Prostate gland (tissue), 2 donors: ENCODE results near the gene ZNF148. TPM values are rescaled to one million over a fixed set of nuclear protein-coding genes. Genes with fewer than 3 reads are reported as not detected.

ENCODE experiments used
- DNase-seq: peaks from one replicate; pipeline ENCODE4 v3.0.0-alpha.2; 2019; ENCODE audit warnings: low spot score
- H3K27ac ChIP-seq, 2 donors: fragments of 200-600 bp; sonication (generic); 2 replicates each; pipeline ENCODE4 v1.5.1; 2017 to 2019
- H3K27me3 ChIP-seq: fragments of 200-600 bp; sonication (generic); replicated peaks from 2 replicates; pipeline ENCODE4 v1.5.1; 2019; ENCODE audit not compliant: insufficient read depth
- H3K36me3 ChIP-seq, 2 donors: fragments of 200-600 bp; sonication (generic); 1 replicate in 1 of 2; 2 replicates in 1 of 2; pipeline versions ENCODE4 v1.5.1 to v1.8.1; 2017 to 2019
- H3K4me1 ChIP-seq: fragments of 200-600 bp; sonication (generic); replicated peaks from 2 replicates; pipeline ENCODE4 v1.5.1; 2019
- H3K4me3 ChIP-seq, 2 donors: fragments of 200-600 bp; sonication (generic); 2 replicates each; pipeline ENCODE4 v1.5.1; 2017 to 2019
- H3K9me3 ChIP-seq: fragments of 200-600 bp; sonication (generic); 2 replicates; pipeline ENCODE4 v1.5.1; 2017
- POLR2A ChIP-seq: fragments of 450-650 bp; IDR thresholded peaks from one replicate; pipeline ENCODE4 v1.6.1; 2016; ENCODE audit warnings: antibody characterized with exemption, mild to moderate bottlenecking
- POLR2AphosphoS5 ChIP-seq: sonication (generic); formaldehyde crosslinking; IDR thresholded peaks from one replicate; pipeline ENCODE4 v1.6.1; 2017; ENCODE audit warnings: antibody characterized with exemption
- WGBS: methylation state at CpG from one replicate; pipeline ENCODE4 v1.1.5; 2018; 5-methylcytosine and 5-hydroxymethylcytosine counted together
- intact Hi-C: fragments of 100-400 bp; cut with DNase I; formaldehyde crosslinking; loops from one replicate; pipeline ENCODE4 v1.14.2; 2022
- total RNA-seq, 2 donors: library from RNA; depleted of rRNA; stranded (reverse); fragments of >200 nt; gene quantifications; one replicate each; pipeline ENCODE4 v1.1.0, GENCODE V29; 2016
- TF ChIP-seq, protein P1 (sequence below), 4 experiments: fragments of 200-600 bp in 2 of 4; fragments of 450-650 bp in 2 of 4; sonication (generic) in 2 of 4; IDR thresholded peaks; 1 replicate in 3 of 4; 2 replicates in 1 of 4; pipeline ENCODE4 v1.5.1; 2016 to 2019; ENCODE audit warnings: antibody characterized with exemption in 4 of 4, mild to moderate bottlenecking in 2 of 4, moderate library complexity in 2 of 4

The ZNF148 gene
- total RNA-seq, 2 donors from 2014 or later = 26.9 to 28.5 TPM

DNA sequence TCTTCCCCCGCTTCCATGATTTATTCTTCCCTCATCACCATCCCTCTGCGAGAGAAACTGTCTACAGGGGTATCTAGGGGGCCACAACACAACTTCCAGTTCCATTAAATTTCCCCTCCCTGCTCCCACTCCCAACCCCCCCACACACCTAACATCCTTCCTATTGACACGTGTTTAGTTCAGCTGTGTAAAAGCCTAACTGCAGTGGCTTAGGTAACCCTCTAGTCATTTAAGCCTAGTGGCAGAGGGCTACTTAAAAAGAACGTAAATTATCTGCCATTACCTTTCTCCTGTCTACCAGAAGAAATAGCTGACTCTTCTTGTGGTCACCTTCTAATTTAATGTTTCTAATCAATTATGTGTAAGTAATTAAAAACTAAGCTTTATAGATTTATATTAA is 56.3 kb downstream of the ZNF148 start:
- Histone ChIP-seq H3K4me1 (no peaks in the 10 kb centered on the region), H3K4me3 (no peak overlapping the region), H3K36me3 (no peaks in the 10 kb centered on the region), H3K9me3 (no peaks in the 10 kb centered on the region), H3K27me3 (no peaks in the 10 kb centered on the region), H3K27ac (no peak overlapping the region)
- DNase-seq = no peak
- WGBS = 87% methylated on average over 4 of the region's 4 CpGs
- TF ChIP-seq POLR2A (no peak), POLR2AphosphoS5 (no peak)
- TF ChIP-seq, protein P1, sequence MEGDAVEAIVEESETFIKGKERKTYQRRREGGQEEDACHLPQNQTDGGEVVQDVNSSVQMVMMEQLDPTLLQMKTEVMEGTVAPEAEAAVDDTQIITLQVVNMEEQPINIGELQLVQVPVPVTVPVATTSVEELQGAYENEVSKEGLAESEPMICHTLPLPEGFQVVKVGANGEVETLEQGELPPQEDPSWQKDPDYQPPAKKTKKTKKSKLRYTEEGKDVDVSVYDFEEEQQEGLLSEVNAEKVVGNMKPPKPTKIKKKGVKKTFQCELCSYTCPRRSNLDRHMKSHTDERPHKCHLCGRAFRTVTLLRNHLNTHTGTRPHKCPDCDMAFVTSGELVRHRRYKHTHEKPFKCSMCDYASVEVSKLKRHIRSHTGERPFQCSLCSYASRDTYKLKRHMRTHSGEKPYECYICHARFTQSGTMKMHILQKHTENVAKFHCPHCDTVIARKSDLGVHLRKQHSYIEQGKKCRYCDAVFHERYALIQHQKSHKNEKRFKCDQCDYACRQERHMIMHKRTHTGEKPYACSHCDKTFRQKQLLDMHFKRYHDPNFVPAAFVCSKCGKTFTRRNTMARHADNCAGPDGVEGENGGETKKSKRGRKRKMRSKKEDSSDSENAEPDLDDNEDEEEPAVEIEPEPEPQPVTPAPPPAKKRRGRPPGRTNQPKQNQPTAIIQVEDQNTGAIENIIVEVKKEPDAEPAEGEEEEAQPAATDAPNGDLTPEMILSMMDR (IDR thresholded peaks at IDR 0.05) = no peak
- intact Hi-C loops = no loop called here

DNA sequence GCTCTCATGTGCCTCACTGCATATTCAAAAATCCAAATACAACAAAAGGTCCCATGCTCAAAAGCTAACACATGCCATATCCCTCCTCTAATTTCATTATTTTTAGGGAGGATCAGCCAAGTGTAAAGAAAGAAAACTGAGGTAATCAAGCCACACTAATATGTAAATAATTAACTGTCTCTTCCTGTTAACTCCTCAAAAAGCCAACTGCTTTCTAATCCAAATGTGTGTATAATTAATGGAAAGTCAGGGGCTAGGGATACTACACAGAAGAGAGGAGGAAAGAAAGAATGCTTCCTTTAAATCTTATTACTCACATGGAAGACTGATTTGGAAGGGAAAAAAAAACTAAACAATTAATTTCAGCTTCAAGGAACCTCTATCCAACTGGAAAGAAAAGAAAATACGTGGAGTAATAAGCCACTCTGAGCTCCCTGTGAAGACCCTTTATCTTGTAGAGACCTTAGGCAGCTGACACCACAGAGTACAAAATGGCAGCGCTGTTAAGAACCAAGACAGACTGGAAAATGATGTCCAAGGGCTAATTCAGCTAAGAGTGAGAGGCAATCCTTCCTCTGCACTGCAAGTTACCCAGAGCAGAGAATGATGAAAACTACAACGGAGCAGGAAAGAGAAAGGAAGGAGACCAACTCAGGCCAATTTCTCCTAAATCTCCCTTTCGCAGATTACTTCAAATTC is 56.8 kb downstream of the ZNF148 start:
- H3K9me3 ChIP-seq = no peaks in the 10 kb centered on the region
- no peak overlapping the region for H3K27ac ChIP-seq
- TF ChIP-seq POLR2AphosphoS5 (no peak), POLR2A (no peak)
- TF ChIP-seq, protein P1 (IDR thresholded peaks at IDR 0.05) = no peak
- WGBS = 93% methylated on average over 4 of the region's 4 CpGs
- no peaks in the 10 kb centered on the region for H3K36me3 ChIP-seq
- no peaks in the 10 kb centered on the region for H3K4me1 ChIP-seq
- no peaks in the 10 kb centered on the region for H3K27me3 ChIP-seq
- DNase-seq = no peak
- intact Hi-C loops = no loop called here
- no peak overlapping the region for H3K4me3 ChIP-seq

DNA sequence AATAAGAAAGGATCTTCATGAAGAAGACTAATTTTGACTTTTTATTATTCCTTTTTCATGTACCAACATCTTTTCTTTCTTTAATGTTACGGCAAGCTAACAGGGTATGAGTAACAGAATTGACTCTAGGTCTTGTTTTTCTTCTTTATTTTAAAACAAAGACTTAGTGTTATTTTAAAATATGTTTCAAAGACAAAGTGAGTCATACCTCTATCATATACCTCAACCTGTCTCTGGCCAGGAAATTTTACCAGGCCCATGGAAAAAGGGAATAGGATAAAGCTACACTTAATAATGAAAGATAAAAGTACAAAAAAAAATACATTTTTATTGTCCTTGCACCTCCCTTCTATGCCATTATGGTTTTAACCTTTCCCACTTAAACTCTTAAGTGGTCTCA is 57.4 kb downstream of the ZNF148 start:
- TF ChIP-seq POLR2AphosphoS5 (no peak), POLR2A (no peak)
- TF ChIP-seq, protein P1 (IDR thresholded peaks at IDR 0.05) = no peak
- WGBS = 95% methylated on average over 1 of the region's 1 CpG
- no peaks in the 10 kb centered on the region for H3K27me3 ChIP-seq
- no peaks in the 10 kb centered on the region for H3K4me1 ChIP-seq
- no peak overlapping the region for H3K27ac ChIP-seq
- no peaks in the 10 kb centered on the region for H3K9me3 ChIP-seq
- no peaks in the 10 kb centered on the region for H3K36me3 ChIP-seq
- no peak overlapping the region for H3K4me3 ChIP-seq
- intact Hi-C loops = no loop called here
- no peak for DNase-seq

DNA sequence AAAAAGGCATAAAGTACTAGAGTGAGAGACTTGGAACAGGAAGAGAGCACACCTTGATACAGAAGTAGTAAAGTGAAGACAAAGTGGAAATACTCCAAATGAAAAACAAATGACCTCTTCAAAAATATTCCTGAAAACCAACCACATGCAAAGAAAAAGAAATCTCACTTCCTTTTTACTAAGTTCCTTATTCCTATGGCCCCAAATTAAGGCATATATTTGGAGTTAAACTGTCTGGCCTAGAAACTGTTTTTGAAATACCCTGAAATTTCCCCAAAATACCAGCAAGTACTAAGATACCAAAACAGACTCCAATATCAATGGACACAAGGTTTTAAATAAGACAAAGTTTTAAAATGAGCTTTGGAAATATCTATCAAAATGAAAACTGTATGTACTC is 58.2 kb downstream of the ZNF148 start:
- no peak overlapping the region for H3K4me3 ChIP-seq
- H3K36me3 ChIP-seq = no peaks in the 10 kb centered on the region
- no peaks in the 10 kb centered on the region for H3K27me3 ChIP-seq
- DNase-seq = no peak
- no peaks in the 10 kb centered on the region for H3K9me3 ChIP-seq
- TF ChIP-seq POLR2A (no peak), POLR2AphosphoS5 (no peak)
- TF ChIP-seq, protein P1 (IDR thresholded peaks at IDR 0.05) = no peak
- H3K4me1 ChIP-seq = no peaks in the 10 kb centered on the region
- H3K27ac ChIP-seq = no peak overlapping the region
- intact Hi-C loops = no loop called here

DNA sequence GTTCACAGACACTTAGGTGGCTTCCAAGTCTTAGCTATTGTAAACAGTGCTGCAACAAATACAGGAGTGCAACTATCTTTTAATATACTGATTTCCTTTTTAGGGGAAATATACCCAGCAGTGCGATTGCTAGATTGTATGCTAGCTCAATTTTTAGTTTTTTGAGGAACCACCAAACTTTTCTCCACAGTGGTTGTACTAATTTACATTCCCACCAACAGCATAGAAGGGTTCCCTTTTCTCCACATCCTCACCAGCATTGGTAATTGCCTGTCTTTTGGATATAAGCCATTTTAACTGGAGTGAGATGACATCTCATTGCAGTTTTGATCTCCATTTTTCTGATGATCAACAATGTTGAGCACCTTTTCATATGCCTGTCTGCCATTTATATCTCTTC is 58.9 kb downstream of the ZNF148 start:
- H3K4me3 ChIP-seq = no peak overlapping the region
- H3K36me3 ChIP-seq = no peaks in the 10 kb centered on the region
- no peak overlapping the region for H3K27ac ChIP-seq
- 98% methylated on average over 1 of the region's 1 CpG for WGBS
- no peaks in the 10 kb centered on the region for H3K27me3 ChIP-seq
- intact Hi-C loops = no loop called here
- no peaks in the 10 kb centered on the region for H3K9me3 ChIP-seq
- no peaks in the 10 kb centered on the region for H3K4me1 ChIP-seq
- no peak for DNase-seq
- TF ChIP-seq POLR2A (no peak), POLR2AphosphoS5 (no peak)
- TF ChIP-seq, protein P1 (IDR thresholded peaks at IDR 0.05) = no peak
